Left renal cortex interstitium (tissue), 4 donors: ENCODE results near the gene BRWD1. TPM values are rescaled to one million over a fixed set of nuclear protein-coding genes. Genes with fewer than 3 reads are reported as not detected.
A peak's percentile ranks its signal among the peaks of the same experiment; 100 is the strongest.

ENCODE experiments used
- DNase-seq, 4 donors: peaks; one replicate each; pipeline ENCODE4 v3.0.0-alpha.2; 2013; ENCODE audit warnings: low read depth in 4 of 4, low spot score in 2 of 4, missing footprints in 1 of 4
- polyA plus RNA-seq, 4 donors: library from polyadenylated mRNA; unstranded; fragments of 120-200 nt; gene quantifications; one replicate each; pipeline ENCODE4 v1.2.1, GENCODE V29; 2013; ENCODE audit not compliant: insufficient read length in 4 of 4

Gene BRWD1
- polyA plus RNA-seq, 4 donors = 44.3 to 56.3 (median 48.1) TPM

DNA sequence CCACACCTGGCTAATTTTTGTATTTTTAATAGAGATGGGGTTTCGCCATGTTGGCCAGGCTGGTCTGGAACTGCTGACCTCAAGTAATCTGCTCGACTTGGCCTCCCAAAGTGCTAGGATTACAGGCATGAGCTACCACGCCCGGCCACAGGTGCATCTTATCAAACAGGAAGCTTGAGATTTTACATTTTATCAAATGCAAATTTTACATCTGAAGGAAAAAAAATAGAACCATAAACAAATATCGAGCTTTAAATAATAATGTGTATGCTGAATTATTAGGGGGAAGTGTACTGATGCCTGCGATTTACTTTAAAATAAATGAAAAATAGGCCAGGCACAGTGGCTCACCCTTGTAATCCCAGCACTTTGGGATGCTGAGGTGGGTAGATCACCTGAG, 16.6 kb upstream of the BRWD1 start:
- no peak for DNase-seq

DNA sequence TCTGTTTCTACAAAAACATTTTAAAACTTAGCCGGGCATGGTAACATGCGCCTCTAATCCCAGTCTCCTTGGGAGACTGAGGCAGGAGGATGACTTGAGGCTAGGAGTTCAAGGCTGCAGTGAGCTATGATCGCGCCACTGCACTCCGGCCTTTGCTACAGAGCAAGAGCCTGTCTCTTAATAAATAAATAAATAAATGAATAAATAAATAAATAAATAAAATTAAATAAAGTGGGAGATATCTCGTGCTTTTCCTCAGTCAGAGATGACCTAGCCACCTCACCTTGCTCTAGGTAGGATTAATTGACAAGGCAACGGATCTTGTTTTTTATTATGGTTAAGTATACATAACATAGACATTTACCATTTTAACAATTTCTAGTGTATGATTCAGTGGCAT, 14.3 kb upstream of the BRWD1 start:
- no peak for DNase-seq

DNA sequence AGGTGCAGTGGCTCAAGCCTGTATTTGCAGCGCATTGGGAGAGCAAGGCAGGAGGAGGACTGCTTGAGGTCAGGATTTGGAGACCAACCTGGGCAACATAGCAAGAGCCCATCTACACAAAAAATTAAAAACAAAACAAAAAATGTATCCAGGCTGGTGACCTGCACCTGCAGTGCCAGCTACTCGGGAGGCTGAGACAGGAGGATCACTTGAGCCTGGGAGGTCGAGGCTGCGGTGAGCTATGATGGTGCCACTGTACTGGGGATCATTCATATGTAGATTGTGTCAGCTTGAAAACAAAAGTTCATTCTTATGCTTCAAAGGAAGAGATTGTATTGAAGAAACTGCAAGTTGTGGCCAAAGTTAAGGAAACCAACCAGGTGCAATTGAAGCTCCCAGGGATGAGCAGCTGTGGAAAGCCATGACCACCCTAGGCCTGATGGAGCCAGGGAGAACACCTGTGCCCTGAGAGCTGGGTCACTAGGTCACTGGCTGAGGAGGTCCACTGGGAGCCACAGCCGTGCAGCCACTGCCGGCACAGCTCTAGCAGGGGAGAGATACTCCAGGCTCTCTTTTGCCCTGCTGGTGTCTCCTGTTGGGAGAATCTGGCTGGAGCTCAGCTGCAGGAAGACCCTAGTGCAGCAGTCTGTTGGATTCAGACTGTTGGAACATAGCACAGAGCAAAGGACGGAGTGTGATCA, 13.3 kb upstream of the BRWD1 start:
- no peak for DNase-seq

DNA sequence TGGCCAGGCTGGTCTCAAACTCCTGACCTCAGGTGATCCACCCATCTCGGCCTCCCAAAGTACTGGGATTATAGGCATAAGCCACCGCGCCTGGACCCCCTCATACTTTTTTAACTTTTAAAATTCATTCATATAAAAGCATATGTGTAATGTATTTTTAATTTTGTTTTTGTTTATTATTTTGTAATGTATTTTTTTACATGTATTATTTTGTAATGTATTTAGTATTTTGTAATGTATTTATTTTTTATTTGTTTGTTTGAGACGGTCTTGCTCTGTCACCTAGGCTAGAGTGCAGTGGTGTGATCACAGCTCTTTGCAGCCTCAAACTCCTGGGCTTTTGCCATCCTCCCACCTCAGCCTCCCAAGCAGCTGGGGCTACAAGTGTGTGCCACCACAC, 12.0 kb upstream of the BRWD1 start:
- no peak for DNase-seq

DNA sequence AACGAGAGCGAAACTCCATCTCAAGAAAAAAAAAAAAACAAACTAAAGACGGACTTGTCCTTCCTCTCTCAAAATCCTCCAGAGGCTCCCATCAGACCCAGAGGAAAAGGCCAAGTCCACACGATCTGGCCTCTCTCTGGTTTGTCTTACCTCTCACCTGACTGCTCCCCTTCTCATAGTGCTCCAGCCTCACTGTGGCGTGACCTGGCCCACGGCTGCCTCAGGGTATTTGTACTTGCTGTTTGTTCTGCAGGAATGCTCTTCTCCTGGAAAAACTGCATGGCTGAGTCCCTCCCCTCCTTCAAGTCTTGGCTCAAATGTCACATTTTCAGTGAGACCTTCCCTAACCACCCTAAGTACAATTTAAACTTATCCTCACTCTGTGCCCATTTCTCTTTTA, 8.0 kb upstream of the BRWD1 start:
- no peak for DNase-seq

DNA sequence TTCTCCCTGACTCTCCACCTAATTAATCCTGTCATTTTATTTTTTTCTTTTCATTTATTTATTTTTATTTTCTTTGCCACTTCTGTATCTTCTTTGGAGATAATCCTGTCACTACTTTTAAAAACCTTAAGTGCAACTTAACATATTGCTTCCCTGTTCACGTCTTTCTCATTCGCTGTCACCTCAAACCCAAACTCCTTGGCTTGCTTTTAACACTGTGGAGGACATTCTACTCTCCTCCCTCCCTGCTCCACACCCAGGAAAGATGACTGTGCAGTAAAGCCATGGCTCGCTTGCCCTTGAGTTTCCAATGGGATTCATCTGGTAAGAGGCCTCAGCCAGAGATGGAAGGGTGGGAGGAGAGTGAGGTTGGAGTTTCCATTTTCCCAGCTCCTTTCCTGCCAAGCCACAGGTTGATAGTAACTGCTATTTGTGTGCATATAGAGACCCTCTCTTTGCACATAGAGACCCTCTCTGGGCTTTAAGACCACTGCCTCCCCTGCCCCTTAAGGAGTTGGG, 6.4 kb upstream of the BRWD1 start:
- no peak for DNase-seq

DNA sequence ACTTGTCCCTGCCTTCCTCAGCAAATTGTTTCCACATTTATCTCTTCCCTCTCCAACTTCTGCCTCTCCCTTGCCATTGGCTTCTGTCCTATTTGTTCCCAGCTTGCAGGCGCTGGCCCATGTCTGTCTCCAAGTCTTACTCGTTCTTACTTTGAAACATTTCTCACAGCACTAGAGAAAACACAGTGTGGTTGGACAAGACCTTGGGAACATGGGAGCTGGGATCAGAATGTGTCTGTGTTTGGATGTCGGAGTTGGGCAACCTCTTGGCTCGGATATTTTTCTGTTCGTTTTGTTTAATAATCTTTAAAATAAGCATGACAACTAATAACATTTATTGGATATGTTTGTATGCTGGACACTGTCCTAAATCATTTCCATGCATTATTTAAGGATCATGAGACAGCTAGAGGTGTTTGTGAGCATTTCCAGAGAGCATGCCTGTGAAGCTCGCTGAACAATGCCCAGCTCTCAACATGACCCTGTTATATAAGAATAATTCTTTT, 5.9 kb upstream of the BRWD1 start:
- no peak for DNase-seq

DNA sequence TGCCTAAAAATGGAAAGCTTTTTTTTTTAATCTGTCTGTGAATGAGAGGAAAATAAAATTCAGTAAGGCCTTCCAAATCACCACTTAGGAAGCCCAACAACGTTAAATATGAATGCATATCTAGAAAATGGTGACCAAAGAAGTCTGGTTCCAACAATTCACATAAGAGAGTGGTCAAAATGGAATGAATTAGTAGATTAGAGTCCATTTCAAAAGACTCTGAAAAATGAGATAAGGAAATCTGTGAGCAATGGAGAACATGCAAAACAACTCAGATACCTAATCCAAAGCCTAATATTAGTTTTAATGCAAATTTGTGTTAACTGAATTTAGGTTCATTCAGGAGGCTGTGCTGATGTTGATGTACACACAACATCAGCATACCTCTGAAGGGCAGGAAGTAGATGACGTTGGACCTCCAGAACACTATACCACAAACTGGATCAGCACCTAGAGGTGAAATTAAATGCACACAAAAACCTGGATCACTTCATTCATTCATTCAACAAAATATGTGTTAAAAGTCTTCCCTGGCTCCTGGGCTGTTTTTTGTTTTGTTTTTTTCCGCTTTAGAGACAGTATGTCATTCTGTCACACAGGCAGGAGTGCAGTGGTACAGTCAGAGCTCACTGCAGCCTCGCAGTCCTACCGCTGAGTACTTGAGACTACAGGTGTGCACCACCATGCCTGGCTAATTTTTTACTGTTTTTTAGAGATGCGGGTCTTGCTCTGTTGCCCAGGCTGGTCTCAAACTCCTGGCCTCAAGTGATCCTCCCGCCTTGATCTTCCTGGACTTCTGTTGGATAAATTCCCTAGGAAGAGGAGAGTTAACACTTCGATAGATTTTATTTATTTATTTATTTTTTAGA, 4.9 kb upstream of the BRWD1 start:
- no peak for DNase-seq

DNA sequence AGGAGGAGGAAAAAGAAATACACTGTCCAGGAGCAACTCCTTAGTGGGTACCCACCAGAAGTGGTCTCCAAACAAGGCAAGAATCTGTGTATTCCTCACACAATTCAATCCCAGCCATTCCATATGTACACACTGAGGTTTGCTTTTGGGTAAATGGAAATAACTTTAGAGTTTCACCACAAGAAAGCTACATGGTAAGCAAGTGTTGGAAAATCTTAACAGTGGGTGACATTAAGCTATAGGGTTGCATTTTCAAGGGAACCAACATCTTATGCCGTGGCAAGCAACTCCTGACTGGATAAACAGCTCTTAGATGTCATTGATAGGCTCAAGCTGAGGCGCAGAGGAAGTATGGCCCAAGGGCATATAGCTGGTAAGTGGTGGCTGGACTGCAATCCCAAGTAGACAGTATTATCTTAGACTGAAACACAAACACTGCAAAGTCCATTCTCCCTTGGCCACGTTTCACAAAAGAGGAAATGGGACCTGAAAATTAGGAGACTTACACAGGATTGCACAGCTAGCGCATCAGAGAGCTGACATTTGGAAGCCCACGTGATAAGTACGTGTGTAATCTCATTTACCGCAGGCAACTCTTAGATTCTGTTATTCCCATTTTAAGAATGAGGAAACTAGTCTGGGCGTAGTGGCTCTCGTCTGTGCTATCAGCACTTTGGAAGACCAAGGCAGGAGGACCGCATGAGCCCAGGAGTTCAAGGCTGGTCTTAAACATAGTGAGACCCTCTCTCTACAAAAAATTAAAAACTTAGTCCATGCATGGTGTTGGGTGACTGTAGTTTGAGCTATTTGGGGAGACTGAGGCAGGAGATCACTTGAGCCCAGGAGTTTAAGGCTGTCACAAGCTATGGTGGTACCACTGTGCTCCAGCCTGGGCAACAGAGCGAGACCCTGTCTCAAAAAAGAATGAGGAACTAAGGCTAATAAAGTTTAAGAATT, 4.0 kb upstream of the BRWD1 start:
- DNase-seq = no peak

DNA sequence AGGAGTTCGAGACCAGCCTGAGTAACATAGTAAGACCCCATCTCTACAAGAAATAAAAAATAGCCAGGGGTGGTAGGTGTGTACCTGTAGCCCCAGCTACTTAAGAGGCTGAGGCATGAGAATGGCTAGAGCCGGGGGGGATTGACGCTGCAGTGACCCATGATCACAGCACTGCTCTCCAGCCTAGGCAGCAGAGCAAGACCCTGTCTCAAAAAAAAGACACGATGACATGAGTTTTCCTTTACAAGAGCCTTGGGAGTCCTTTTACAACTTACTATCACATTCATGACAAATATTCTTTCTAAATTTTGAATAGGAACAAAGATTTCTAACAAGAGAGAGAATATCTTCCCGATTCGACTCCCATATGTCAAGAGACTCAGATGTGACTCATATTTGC, 3.3 kb upstream of the BRWD1 start:
- no peak for DNase-seq

DNA sequence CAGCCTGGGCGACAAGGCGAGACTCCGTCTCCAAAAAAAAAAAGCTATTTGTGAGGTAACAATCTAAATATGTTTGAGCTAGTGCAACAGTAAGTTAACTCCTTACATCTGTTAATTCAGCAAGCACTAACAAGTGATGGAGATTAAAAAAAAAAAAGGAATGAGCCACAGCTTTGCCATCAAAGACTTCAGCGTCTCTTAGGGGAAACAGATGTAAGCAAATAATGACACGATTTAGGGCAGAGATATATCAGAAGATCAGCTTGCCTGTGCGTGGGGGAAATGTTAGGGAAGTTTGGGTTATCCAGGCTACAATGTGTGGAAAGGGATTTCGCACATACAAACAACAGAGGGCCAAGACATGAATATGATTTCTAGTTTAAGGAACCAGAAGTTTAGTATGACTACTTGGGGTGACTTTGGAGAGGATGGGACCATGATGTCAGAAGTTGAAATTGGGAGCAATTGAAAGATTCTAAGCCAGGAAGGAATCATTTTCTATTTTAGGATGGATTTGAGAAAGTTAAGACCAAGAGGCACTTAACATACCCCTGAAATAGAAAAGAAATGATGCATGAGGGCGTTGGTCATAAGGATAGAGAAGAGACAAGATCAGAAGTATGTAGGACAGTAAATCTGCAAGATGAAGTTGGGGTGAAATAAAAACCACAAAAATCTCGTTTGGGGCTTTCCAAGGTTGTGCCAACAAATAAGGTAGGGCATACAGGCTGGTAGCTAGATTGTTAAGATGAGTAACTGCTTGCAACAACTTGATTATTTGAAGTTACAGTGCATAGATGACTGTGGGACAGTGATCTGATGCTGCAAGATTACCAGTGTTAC, 2.4 kb upstream of the BRWD1 start:
- DNase-seq = no peak

DNA sequence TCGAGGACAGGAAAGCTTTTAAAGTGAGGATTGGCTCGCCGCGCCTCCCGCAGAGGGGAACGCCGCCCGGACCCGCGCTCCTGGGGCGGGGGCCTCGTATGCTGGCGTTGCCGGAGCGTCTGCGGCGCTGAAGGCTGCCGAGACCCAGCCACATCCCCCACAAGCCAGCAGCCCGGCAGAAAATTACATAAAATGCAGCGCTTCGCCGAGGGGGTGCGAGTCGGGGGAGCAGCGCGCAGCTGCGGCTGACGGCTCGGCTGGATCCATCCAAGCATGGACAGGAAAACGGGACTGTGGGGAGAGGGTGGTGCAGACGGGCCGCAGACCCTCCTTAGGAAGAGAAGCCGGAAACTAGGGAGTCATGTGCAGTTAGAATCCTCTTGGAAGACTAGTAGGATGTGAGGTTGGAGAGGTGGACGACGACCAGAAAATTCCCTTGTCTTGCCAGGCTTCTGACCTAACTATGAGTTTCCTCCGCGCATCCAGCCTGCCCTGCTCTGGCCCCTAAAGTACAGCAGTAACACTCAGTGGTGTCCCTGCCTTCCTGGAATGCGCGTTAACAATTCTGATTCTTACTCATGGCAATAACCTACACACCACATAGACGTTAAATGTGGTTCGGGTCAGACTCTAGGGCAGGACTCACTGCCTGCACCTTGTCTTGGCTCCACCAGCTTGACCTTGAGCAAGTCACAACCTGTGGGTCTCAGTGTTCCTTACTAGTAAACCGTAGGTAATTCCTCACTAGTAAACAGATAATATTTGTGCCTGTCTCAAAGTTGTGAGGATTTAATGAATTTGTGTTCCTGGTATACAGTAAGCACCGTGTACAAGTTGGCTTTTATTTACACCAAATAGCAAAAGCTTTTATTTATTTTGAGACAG, 953 bp upstream of the BRWD1 start:
- DNase-seq = peak; percentile 46 to 67 (median 56)

DNA sequence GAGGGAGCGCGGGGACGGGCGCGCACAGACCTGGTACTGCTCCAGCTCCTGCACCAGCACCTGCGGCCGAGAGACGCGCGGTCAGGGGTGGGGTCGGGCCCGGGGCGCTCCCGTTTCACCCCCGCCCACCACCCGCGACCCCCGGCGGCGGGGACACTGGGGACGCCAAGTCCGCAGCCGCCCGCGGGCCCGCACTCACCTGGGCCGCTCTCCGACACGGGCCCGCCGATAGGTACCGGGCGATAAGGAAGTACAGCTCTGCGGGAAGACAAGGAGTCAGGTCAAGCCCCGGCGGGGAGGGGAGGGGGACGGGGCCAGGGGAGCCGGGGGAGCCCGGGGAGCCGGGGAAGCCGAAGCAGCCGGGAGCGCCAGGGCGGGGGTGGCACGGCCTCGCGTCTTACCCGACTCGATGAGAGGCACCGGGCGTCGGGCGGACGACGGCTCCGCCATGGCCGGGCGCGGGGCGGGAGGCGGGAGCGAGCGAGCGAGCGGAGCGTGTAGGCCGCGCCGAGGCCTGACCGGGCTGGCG, 326 bp downstream of the BRWD1 start:
- peak in 3 of 4 donors; percentile 0 to 21 (median 7) for DNase-seq

DNA sequence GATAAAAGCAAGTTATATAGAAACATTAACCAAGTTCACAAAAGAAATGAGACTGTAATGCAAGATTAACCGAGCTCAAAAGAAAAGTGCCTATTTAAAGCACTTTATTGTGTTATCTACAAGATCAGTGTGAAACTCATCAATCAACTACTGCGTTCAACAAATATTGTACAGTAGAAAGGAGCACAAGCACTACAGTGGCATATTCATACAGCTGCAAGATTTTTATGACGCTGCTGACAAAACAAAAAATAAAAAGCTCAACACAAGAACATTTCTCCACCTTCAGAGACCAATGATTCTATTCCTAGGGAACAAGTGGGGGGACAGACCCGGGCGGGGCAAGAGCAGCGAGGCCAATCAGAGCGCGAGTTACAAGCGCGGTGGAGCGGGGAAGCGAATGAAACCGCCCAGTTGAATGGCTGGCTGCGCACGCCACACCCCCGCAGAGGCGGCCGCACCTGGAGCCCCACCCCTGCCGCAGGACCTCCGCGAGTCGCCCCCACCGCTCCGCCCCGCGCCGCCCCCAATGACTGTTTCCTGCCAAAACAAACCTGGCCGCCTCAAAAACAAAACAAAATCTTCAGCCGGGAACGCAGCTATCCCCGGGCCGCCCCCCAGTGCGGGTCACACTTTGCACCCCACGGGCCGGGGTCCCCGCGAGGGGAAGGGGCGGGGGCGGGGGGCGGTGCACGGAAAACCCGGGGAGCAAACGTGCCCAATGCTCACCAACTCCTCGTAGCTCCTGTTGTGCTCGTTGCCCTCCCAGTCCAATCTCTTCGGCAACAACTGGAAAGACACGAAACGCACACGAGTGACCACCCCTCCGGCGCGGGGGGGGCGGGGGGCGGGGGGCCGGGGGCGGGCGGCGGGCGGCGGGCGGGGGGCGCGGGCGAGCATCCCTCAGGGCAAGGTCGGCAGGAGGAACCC, 1.1 kb downstream of the BRWD1 start:
- peak; percentile 76 to 86 (median 84) for DNase-seq

DNA sequence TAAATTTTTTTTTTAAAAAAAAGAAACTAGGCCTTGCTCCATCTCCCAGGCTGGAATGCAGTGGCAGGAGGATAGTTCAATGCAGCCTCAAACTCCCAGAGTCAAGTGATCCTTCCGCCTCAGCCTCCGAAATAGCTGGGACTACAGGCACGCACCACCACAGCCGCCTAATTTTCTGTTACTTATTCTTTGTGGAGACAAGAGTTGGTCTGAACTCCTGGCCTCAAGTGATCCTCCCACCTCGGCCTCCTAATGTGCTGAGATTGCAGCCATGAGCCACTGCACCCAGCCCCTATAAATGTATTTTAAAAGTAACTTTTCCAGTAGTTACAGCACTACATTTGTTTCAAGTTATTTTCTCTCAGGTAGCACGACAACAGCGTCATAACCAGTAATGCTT, 2.3 kb downstream of the BRWD1 start:
- no peak for DNase-seq

DNA sequence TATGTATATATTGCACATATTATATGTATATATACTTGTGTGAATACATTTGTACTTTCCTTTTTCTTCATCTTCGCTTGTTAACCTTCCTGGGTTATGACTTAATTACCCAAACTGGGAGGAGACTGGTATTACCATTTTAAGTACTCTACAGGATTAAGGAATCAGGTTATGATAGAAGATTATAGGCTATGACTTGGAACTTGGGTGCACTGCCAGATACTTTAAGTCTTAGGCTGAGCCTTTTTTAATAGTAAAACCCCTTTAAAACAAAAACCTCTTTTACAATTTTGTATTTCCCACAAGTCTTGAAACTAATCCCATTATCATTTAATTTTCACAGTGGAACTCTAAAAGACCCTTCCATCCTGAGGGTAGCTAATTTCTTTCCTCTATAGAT, 6.0 kb downstream of the BRWD1 start:
- no peak for DNase-seq

DNA sequence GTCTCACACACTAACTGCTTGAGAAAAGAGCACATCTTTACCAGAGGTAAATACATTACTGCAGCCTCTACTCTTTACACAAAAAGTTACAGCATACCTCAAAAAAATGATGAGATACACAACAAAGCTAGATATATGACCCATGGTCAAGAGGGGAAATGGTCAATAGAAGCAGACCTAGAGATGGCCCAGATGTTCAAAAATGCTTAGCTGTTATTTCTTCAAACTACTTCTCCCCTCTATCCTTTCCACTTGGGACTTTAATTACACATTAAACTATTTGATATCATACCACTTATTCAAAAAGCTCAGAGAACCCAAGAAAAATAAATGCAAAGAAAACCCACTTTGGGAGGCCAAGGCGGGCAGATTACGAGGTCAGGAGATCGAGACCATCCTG, 12.8 kb downstream of the BRWD1 start:
- DNase-seq = no peak
